BLaER1 (cell line): Measurements from ENCODE around the gene GRAMD1A.

Experiments used
- H3K27ac ChIP-seq: shearing (Covaris generic); formaldehyde crosslinking; 2 replicates; pipeline ENCODE4 v1.8.1; 2022
- H3K27me3 ChIP-seq: shearing (Covaris generic); formaldehyde crosslinking; 2 replicates; pipeline ENCODE4 v1.8.1; 2022
- H3K36me3 ChIP-seq: shearing (Covaris generic); formaldehyde crosslinking; 2 replicates; pipeline ENCODE4 v1.8.1; 2022
- H3K4me1 ChIP-seq: shearing (Covaris generic); formaldehyde crosslinking; 2 replicates; pipeline ENCODE4 v1.8.1; 2022
- H3K4me2 ChIP-seq: shearing (Covaris generic); formaldehyde crosslinking; 2 replicates; pipeline ENCODE4 v1.8.1; 2022
- H3K4me3 ChIP-seq: shearing (Covaris generic); formaldehyde crosslinking; 2 replicates; pipeline ENCODE4 v1.8.1; 2022
- H3K9ac ChIP-seq: shearing (Covaris generic); formaldehyde crosslinking; 2 replicates; pipeline ENCODE4 v1.8.1; 2022
- H3K9me3 ChIP-seq: shearing (Covaris generic); formaldehyde crosslinking; 2 replicates; pipeline ENCODE4 v1.8.1; 2022
- H4K20me1 ChIP-seq: shearing (Covaris generic); formaldehyde crosslinking; 2 replicates; pipeline ENCODE4 v1.8.1; 2022
- Cebpa-rat ChIP-seq: shearing (Covaris generic); IDR thresholded peaks from 2 replicates; pipeline ENCODE4 v1.8.1; 2022

GRAMD1A gene

GRCh38 chr19:35051796-35052195 lies 51.7 kb downstream of the GRAMD1A start:
- no peak for TF ChIP-seq Cebpa-rat
- no peak overlapping the region for H3K27ac ChIP-seq
- peaks cover 54% of the 10 kb centered on the region for H3K4me1 ChIP-seq
- H3K9ac ChIP-seq = no peak overlapping the region
- H4K20me1 ChIP-seq = no peaks in the 10 kb centered on the region
- H3K36me3 ChIP-seq = no peaks in the 10 kb centered on the region
- H3K9me3 ChIP-seq = no peaks in the 10 kb centered on the region
- no peak overlapping the region for H3K4me2 ChIP-seq
- H3K27me3 ChIP-seq = no peaks in the 10 kb centered on the region
- no peak overlapping the region for H3K4me3 ChIP-seq

GRCh38 chr19:35052599-35053190 lies 52.6 kb downstream of the GRAMD1A start:
- Histone ChIP-seq H3K9me3 (no peaks in the 10 kb centered on the region), H3K4me3 (no peak overlapping the region), H3K4me2 (peak overlapping the region; percentile 48), H3K4me1 (peaks cover 45% of the 10 kb centered on the region), H4K20me1 (no peaks in the 10 kb centered on the region), H3K27ac (peak overlapping the region; percentile 7; the same call in 1 of the 2 replicates), H3K9ac (0 out of 2 replicates have a peak overlapping the region, but pooled peaks have one; percentile 38), H3K27me3 (no peaks in the 10 kb centered on the region), H3K36me3 (no peaks in the 10 kb centered on the region)
- TF ChIP-seq Cebpa-rat = no peak

- Histone ChIP-seq H3K36me3 (no peaks in the 10 kb centered on the region), H3K27ac (no peak overlapping the region; the same call in 1 of the 2 replicates), H4K20me1 (no peaks in the 10 kb centered on the region), H3K4me2 (peak overlapping the region; percentile 48; the same call in 1 of the 2 replicates), H3K4me1 (peaks cover 34% of the 10 kb centered on the region), H3K27me3 (no peaks in the 10 kb centered on the region), H3K9me3 (no peaks in the 10 kb centered on the region), H3K9ac (0 out of 2 replicates have a peak overlapping the region, but pooled peaks have one; percentile 38), H3K4me3 (no peak overlapping the region)
- no peak for TF ChIP-seq Cebpa-rat
These were observed 53.7 kb downstream of the GRAMD1A start for GRCh38 chr19:35053667-35054293.

DNA sequence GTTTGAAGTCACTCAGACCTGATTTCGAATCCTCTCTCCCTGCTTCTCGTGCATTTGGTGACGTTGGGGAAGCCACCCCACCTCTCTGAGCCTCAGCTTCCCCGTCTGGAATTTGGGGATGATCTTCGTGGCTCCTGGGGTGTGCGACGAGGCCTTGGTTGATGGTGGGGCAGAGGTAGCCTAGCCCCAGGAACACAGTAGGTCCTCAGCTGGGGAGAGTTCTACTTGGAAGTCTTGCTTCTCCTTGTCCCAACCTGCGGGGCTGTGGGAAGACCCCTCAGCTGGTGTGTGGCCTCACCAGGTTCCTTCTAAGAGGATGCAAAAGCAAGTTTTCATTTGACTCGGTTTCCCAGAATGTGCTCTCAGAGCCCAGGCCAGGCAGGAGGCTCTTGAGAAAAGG lies 54.5 kb downstream of the GRAMD1A start:
- Histone ChIP-seq H3K27me3 (no peaks in the 10 kb centered on the region), H4K20me1 (no peaks in the 10 kb centered on the region), H3K9me3 (no peaks in the 10 kb centered on the region)

DNA sequence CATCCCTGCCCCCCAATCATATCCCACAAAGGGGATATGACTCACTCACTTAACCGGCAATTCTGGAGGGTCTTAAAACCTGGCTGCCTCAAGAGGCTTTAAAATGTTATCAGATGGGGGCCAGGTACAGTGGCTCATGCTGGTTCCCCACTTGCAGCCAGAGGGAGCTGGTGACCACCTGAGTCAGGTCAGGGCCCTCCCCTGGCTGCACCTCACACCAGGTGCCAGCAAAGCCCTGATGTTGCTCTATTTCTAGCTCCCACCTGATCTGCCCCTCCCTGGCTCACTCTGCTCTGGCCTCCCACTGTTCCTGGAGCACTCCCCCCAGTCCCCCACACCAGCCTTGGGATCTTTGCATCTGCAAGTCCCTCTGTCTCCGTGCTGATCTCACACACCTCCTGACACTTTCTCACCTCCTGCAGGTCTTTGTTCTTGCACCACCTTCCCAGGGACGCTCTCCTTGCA lies 55.6 kb downstream of the GRAMD1A start:
- H3K4me2 ChIP-seq = peak overlapping the region; percentile 13; the same call in 1 of the 2 replicates
- H3K9ac ChIP-seq = no peak overlapping the region
- no peaks in the 10 kb centered on the region for H4K20me1 ChIP-seq
- TF ChIP-seq Cebpa-rat = no peak
- peaks cover 25% of the 10 kb centered on the region for H3K4me1 ChIP-seq
- H3K27me3 ChIP-seq = no peaks in the 10 kb centered on the region
- H3K4me3 ChIP-seq = no peak overlapping the region
- no peaks in the 10 kb centered on the region for H3K36me3 ChIP-seq
- H3K27ac ChIP-seq = no peak overlapping the region
- H3K9me3 ChIP-seq = no peaks in the 10 kb centered on the region

More for the DNA sequence above, 54.5 kb downstream of the GRAMD1A start:
- no peaks in the 10 kb centered on the region for H3K36me3 ChIP-seq
- peaks cover 25% of the 10 kb centered on the region for H3K4me1 ChIP-seq
- no peak overlapping the region for H3K4me3 ChIP-seq
- TF ChIP-seq Cebpa-rat = no peak
- H3K4me2 ChIP-seq = no peak overlapping the region
- no peak overlapping the region for H3K9ac ChIP-seq
- no peak overlapping the region for H3K27ac ChIP-seq

DNA sequence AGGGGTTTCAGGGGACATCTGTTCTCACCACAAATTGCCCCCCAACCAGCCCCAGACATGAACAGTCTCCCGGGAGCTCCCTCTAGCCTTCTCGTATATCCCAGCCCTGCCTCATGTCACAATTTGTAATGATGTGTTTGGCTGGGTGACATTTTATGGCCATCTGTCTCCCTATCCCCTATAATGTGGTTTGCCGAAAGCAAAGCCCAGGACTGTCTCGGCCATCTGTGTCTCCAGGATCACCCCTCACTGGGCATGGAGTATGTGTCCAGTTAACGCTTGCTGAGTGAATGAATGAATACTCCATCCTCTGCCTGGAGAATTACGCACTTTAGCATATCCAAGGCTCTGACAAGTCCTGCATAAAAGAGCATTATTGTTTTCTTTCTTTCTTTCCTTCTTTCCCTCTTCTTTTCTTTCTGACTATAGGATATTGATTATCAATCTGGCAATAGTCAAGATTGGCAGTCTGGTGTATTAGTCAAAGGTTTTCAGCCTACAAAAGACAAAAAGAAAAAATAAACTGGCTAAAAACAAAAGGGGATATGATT lies 56.5 kb downstream of the GRAMD1A start:
- Histone ChIP-seq H3K9me3 (no peaks in the 10 kb centered on the region), H3K27ac (no peak overlapping the region), H3K4me3 (no peak overlapping the region), H3K4me1 (peaks cover 25% of the 10 kb centered on the region), H4K20me1 (no peaks in the 10 kb centered on the region), H3K27me3 (no peaks in the 10 kb centered on the region), H3K36me3 (no peaks in the 10 kb centered on the region), H3K9ac (no peak overlapping the region), H3K4me2 (no peak overlapping the region)
- no peak for TF ChIP-seq Cebpa-rat

GRCh38 chr19:35058370-35058769 lies 58.2 kb downstream of the GRAMD1A start:
- Histone ChIP-seq H3K4me1 (peaks cover 16% of the 10 kb centered on the region), H3K27me3 (no peaks in the 10 kb centered on the region), H3K36me3 (no peaks in the 10 kb centered on the region), H4K20me1 (no peaks in the 10 kb centered on the region), H3K27ac (no peak overlapping the region), H3K4me2 (no peak overlapping the region), H3K9ac (no peak overlapping the region), H3K9me3 (no peaks in the 10 kb centered on the region), H3K4me3 (no peak overlapping the region)
- no peak for TF ChIP-seq Cebpa-rat

DNA sequence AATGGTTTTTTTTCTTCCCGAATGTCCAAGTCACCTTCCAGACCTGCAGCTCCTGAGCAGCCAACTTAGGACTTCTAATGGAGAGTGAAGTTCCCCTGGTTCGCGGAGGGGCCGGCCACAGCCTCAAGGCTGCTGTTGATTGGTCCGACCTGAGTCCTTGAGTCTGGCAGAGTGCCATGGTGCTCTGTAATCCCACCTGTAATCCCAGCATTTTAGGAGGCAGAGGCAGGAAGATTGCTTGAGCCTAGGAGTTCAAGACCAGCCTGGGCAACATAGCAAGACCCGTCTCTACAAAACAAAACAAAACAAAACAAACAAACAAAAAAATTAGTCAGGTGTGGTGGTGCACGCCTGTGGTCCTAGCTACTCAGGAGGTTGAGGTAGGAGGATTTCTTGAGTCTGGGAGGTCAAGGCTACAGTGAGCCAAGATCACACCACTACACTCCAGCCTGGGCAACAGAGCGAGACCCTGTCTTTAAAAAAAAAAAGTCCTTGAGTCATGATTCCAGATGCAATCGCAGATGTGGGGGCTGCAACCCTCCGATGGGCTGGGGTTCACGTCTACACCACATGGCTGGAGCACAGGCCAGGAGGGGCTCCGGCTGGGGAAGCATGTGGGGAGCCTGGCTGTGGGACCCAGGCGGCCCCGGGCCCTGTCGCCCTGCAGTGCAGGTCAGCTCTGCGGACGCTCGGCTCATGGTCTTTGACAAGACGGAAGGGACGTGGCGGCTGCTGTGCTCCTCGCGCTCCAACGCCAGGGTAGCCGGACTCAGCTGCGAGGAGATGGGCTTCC lies 59.1 kb downstream of the GRAMD1A start:
- H3K9ac ChIP-seq = no peak overlapping the region
- H3K4me1 ChIP-seq = 0 out of 2 replicates have a peak, but pooled peaks cover 10% of the 10 kb centered on the region
- no peak overlapping the region for H3K4me2 ChIP-seq
- H3K36me3 ChIP-seq = no peaks in the 10 kb centered on the region
- H4K20me1 ChIP-seq = no peaks in the 10 kb centered on the region
- H3K27ac ChIP-seq = no peak overlapping the region
- TF ChIP-seq Cebpa-rat = no peak
- no peaks in the 10 kb centered on the region for H3K9me3 ChIP-seq
- no peaks in the 10 kb centered on the region for H3K27me3 ChIP-seq
- no peak overlapping the region for H3K4me3 ChIP-seq

GRCh38 chr19:35059799-35060091 lies 59.6 kb downstream of the GRAMD1A start:
- H4K20me1 ChIP-seq = no peaks in the 10 kb centered on the region
- H3K9me3 ChIP-seq = no peaks in the 10 kb centered on the region
- TF ChIP-seq Cebpa-rat = no peak
- H3K36me3 ChIP-seq = no peaks in the 10 kb centered on the region
- no peak overlapping the region for H3K4me3 ChIP-seq
- no peak overlapping the region for H3K27ac ChIP-seq
- H3K27me3 ChIP-seq = no peaks in the 10 kb centered on the region
- H3K4me1 ChIP-seq = 0 out of 2 replicates have a peak, but pooled peaks cover 10% of the 10 kb centered on the region
- H3K4me2 ChIP-seq = no peak overlapping the region
- H3K9ac ChIP-seq = no peak overlapping the region
